ENCODE data around the gene CACNG5. TPM values are rescaled to one million over a fixed set of nuclear protein-coding genes. Genes with fewer than 3 reads are reported as not detected.

The CACNG5 gene
- total and polyA plus RNA-seq, 7 donors: 1.1 TPM; not detected in 6

- H3K9me3 ChIP-seq: no peaks in the 10 kb centered on the region
- no peak overlapping the region for H3K4me3 ChIP-seq
- no peaks in the 10 kb centered on the region for H3K36me3 ChIP-seq
- no peak for DNase-seq
- WGBS, 2 donors: 81 to 87% methylated on average over 6 of the region's 6 CpGs
- intact Hi-C loops (cut with DNase I): no loop called here
- no peaks in the 10 kb centered on the region for H3K27me3 ChIP-seq
- TF ChIP-seq POLR2AphosphoS5 (IDR thresholded peaks at IDR 0.05): no peak
- no peak for TF ChIP-seq EP300 (IDR thresholded peaks at IDR 0.05)
- TF ChIP-seq CTCF (IDR thresholded peaks at IDR 0.05): no peak
- no peak for TF ChIP-seq POLR2A (IDR thresholded peaks at IDR 0.05)
- H3K4me1 ChIP-seq: no peaks in the 10 kb centered on the region
- no peak overlapping the region for H3K27ac ChIP-seq
Measured at GRCh38 chr17:66848496-66848895, 13.6 kb downstream of the CACNG5 start.

- H3K4me1 ChIP-seq: no peaks in the 10 kb centered on the region
- H3K27me3 ChIP-seq: no peaks in the 10 kb centered on the region
- no peak overlapping the region for H3K27ac ChIP-seq
- intact Hi-C loops (cut with DNase I): no loop called here
- TF ChIP-seq POLR2A (IDR thresholded peaks at IDR 0.05): no peak
- 83 to 87% methylated on average over 14 of the region's 14 CpGs for WGBS, 2 donors
- no peak overlapping the region for H3K4me3 ChIP-seq
- H3K36me3 ChIP-seq: no peaks in the 10 kb centered on the region
- no peaks in the 10 kb centered on the region for H3K9me3 ChIP-seq
- no peak for DNase-seq
Measured at GRCh38 chr17:66849032-66849655, 14.2 kb downstream of the CACNG5 start.

- no peak overlapping the region for H3K4me3 ChIP-seq
- 73 to 80% methylated on average over 4 of the region's 4 CpGs for WGBS, 2 donors
- peaks cover 0 to 4% (median 0%) of the 10 kb centered on the region in 4 donors for H3K9me3 ChIP-seq
- no peak for DNase-seq
- no peaks in the 10 kb centered on the region for H3K4me1 ChIP-seq
- intact Hi-C loops (cut with DNase I): no loop called here
- no peaks in the 10 kb centered on the region for H3K27me3 ChIP-seq
- no peaks in the 10 kb centered on the region for H3K36me3 ChIP-seq
- TF ChIP-seq EP300 (IDR thresholded peaks at IDR 0.05) (no peak), POLR2AphosphoS5 (IDR thresholded peaks at IDR 0.05) (no peak), CTCF (IDR thresholded peaks at IDR 0.05) (no peak), POLR2A (IDR thresholded peaks at IDR 0.05) (no peak)
- H3K27ac ChIP-seq: no peak overlapping the region
Measured at GRCh38 chr17:66849851-66850580, 15.1 kb downstream of the CACNG5 start.

- H3K36me3 ChIP-seq: no peaks in the 10 kb centered on the region
- no peak overlapping the region for H3K4me3 ChIP-seq
- no peaks in the 10 kb centered on the region for H3K4me1 ChIP-seq
- intact Hi-C loops (cut with DNase I): no loop called here
- H3K9me3 ChIP-seq: peaks cover 0 to 5% (median 0%) of the 10 kb centered on the region in 4 donors
- no peaks in the 10 kb centered on the region for H3K27me3 ChIP-seq
- TF ChIP-seq EP300 (IDR thresholded peaks at IDR 0.05) (no peak), POLR2A (IDR thresholded peaks at IDR 0.05) (no peak), POLR2AphosphoS5 (IDR thresholded peaks at IDR 0.05) (no peak), CTCF (IDR thresholded peaks at IDR 0.05) (no peak)
- WGBS, 2 donors: 53 to 73% methylated on average over 3 of the region's 3 CpGs
- H3K27ac ChIP-seq: no peak overlapping the region
- no peak for DNase-seq
Measured at GRCh38 chr17:66850692-66851091, 15.8 kb downstream of the CACNG5 start.

GRCh38 chr17:66855204-66855603, 20.3 kb downstream of the CACNG5 start:
- DNase-seq: no peak
- 74 to 79% methylated on average over 10 of the region's 10 CpGs for WGBS, 2 donors
- Histone ChIP-seq H3K4me3 (no peak overlapping the region), H3K9me3 (peaks cover 0 to 5% (median 0%) of the 10 kb centered on the region in 4 donors), H3K27ac (no peak overlapping the region), H3K36me3 (no peaks in the 10 kb centered on the region), H3K27me3 (no peaks in the 10 kb centered on the region), H3K4me1 (no peaks in the 10 kb centered on the region)
- intact Hi-C loops (cut with DNase I): no loop called here
- no peak for TF ChIP-seq POLR2AphosphoS5 (IDR thresholded peaks at IDR 0.05)
- no peak for TF ChIP-seq POLR2A (IDR thresholded peaks at IDR 0.05)
- no peak for TF ChIP-seq CTCF (IDR thresholded peaks at IDR 0.05)
- no peak for TF ChIP-seq EP300 (IDR thresholded peaks at IDR 0.05)

Measured in sigmoid colon (tissue), 7 donors.